GM04504 (cell line): ENCODE data around the gene PRKN.

Source experiments
- DNase-seq: peaks from one replicate; pipeline ENCODE4 v3.0.0-alpha.2; 2012; ENCODE audit warnings: low read depth

The PRKN gene

GRCh38 chr6:161303628-161304340 is 1423.8 kb downstream of the PRKN start:
- DNase-seq = no peak

GRCh38 chr6:161302949-161303348 is 1424.6 kb downstream of the PRKN start:
- no peak for DNase-seq

GRCh38 chr6:161301338-161301737 is 1426.2 kb downstream of the PRKN start:
- peak; percentile 35 for DNase-seq

- DNase-seq = no peak
These were observed 1426.7 kb downstream of the PRKN start for GRCh38 chr6:161300823-161301222.

- DNase-seq = no peak
These were observed 1427.8 kb downstream of the PRKN start for GRCh38 chr6:161299726-161300125.
